GM12872 (cell line): Measurements from ENCODE around the gene HERC4.

Source experiments
- CTCF ChIP-seq: IDR thresholded peaks from 3 replicates; pipeline ENCODE4 v1.5.1; 2011; ENCODE audit warnings: low read depth, mild to moderate bottlenecking, low read length, moderate library complexity; ENCODE audit not compliant: insufficient read depth

The HERC4 gene

GRCh38 chr10:68067508-68067907 lies 7.6 kb downstream of the HERC4 start:
- TF ChIP-seq CTCF: no peak

DNA sequence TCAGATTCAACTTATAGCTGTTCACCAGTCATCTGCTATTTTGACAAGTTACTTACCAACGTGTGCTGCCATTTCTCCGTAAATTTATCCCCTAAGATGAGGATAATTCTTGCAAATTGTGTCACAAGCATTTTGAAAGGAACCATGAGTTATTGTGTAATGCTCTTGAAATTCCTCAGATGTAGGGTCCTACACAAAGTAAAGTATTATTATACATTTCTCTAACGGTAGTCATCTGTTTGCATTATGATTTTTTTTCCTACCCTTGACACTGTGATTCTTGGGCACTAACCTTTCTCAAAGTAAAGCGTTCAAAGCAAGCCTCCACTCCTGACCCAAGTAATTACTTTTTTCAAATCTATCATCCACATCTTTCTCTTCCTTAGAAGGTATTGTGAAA lies 8.1 kb downstream of the HERC4 start:
- TF ChIP-seq CTCF: no peak

DNA sequence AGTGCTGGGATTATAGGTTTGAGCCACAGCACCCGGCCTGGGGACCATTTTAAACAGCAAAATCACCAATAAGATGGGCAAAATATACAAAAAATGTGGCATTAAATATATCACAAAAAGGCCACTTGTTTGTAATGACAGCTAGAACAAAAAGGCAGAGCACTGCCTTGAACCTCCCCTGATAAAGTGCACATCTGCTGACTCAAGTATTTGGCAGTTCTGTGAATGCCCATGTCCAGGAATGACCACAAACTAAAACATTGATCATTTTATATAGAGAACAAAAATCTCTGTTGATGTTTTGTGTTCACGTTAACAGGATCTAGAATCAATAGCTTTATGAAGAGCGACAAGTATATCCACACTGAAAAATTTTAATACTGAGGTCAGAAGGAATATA lies 21.5 kb downstream of the HERC4 start:
- no peak for TF ChIP-seq CTCF

DNA sequence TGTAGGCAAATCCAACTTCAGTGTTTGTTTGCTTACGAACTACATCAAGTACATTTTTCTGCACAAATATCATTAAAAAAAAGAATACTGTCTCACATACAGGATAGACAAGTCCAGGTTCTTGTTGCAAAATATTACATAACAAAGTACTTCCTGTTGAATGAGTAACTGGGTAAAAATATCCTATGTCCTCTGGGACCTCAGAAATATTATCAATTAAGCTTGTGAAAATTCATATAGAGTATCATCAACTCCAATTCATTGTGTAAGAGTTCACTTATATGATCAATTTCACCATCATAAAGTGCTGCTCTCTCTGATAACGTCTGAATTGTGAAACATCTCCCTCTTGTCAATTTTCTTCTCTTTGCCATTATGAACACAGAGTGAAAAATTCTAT lies 22.6 kb downstream of the HERC4 start:
- no peak for TF ChIP-seq CTCF

DNA sequence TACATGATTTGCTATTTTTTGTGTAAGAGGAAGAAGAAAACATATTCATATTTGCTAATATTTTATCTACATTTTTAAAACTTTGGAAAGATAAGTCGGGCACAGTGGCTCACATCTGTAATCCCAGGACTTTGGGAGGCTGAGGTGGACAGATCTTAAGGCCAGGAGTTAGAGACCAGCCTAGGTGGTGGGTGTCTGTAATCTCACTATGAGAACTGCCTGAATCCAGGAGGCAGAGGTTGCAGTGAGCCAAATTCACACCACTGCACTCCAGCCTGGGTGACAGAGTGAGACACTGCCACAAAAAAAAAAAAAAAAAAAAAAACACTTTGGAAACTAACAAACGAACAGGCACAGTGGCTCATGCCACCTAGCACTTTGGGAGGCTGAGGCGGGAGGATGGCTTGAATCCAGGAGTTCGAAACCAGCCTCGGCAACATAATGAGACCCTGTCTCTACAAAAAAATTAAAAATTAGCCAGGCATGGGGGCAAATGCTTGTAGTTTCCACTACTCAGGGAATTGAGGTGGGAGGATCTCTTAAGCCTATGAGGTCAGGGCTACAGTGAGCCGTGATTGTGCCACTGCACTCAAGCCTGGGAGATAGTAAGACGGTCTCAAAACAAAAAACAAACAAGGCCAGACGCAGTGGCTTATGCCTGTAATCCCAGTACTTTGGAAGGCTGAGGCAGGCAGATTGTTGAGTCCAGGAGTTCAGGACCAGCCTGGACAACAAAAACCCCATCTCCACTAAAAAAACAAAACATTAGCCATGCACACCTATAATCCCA lies 25.6 kb downstream of the HERC4 start:
- no peak for TF ChIP-seq CTCF

DNA sequence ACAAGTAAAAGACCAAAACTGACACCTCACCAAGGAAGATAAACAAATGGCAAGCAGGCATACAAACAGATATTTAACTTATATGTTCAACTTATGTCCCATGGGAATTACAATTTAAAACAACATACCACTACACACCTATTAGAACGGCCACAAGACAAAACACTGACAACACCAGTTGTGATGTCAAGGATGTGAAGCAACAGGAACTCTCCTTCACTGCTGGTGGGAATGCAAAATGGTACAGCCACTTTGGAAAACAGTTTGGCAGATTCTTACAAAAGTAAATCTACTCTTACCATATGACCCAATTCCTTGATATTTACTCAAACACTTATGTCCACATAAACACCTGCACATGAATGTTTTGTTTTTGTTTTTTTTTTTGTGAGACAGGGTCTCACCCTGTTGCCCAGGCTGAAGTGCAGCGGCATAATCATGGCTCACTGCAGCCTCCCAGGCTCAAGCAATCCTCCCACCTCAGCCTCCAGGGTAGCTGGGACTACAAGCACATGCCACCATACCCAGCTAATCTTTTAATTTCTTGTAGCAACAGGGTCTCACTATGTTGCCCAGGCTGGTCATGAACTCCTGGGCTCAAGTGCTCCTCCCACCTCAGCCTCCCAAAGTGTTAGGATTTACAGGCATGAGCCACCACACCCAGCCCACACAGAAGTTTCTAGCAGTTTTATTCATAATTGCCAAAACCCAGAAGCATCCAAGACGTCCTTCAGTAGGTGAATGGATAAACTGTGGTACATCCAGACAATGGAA lies 27.3 kb downstream of the HERC4 start:
- TF ChIP-seq CTCF: no peak

DNA sequence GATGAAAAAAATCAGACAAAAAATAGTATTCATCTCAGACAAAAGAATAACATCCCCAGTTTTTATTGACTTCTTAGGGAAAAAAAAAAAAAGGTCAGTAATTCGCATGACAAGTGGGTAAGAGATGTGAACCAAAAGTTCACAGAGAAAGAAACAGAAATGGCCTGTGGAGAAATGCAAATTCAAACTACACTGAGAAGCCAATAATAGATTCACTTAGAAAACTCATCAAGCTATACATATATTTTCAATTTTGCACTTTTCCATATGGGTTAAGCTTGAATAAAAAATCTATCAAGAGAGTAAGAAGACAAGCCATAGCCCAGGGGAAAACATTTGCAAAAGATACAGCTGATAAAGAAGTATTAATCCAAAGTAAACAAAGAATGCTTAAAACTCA lies 28.0 kb downstream of the HERC4 start:
- no peak for TF ChIP-seq CTCF
